ENCODE results near the gene GNAT1. TPM values are rescaled to one million over a fixed set of nuclear protein-coding genes. Genes with fewer than 3 reads are reported as not detected.

Gene GNAT1
- total and polyA plus RNA-seq, 2 donors, result 0.05 TPM

DNA sequence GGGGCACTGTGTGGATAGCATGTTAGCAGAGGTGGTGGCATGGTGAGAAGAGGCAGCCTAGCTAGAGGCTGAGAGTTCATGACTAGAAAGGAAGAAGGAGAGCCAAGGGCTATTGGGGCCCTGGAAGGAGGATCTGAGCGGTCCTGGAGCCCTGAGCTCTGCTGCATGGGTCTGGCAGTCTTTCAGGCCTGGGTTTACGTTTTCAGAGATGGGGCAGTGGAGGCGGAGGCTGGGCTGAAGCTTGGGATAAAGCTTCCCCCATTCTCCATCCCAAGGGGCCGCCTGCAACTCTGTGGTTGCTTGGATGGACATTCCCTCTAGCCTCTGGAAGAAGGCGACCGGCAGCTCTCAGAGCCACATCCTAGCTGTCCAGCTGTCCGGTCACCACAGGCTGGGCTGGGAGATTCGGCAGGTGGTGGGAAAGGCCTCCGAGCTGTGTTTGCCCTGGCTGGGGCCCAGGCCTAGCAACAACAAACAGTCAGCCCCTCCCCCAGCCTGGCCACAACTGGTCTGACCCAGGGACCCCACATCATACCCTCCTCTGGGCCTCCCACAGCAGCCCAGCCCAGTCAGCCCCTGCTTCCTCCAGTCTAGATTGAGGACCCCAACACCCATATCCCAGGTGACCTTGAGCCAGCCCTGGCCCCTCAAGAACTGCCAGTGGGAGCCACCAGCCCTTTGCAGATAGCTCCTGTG is 11.9 kb downstream of the GNAT1 start:
- 95% methylated on average over 9 of the region's 9 CpGs for WGBS
- H3K27me3 ChIP-seq (ENCODE audit: control insufficient read depth in 2 of 2, insufficient read depth in 1 of 2, low read length in 1 of 2), result peaks cover 44 to 71% of the 10 kb centered on the region in 2 donors
- no peak for DNase-seq (ENCODE audit: low read depth in 6 of 9, low spot score in 9 of 9)
- H3K27ac ChIP-seq (ENCODE audit: low read depth in 1 of 2, low read length in 1 of 2), result no peak overlapping the region
- H3K9me3 ChIP-seq (ENCODE audit: control insufficient read depth in 2 of 2, insufficient read depth in 1 of 2, low read length in 1 of 2), result peaks cover 2 to 11% of the 10 kb centered on the region in 2 donors
- no peak overlapping the region for H3K4me3 ChIP-seq (ENCODE audit: low read length in 2 of 2)
- H3K36me3 ChIP-seq (ENCODE audit: control insufficient read depth in 2 of 2, insufficient read depth in 2 of 2, low read length in 1 of 2), result no peaks in the 10 kb centered on the region
- peaks cover 8 to 16% of the 10 kb centered on the region in 2 donors for H3K4me1 ChIP-seq (ENCODE audit: control insufficient read depth in 2 of 2, insufficient read depth in 2 of 2, low read length in 2 of 2)

DNA sequence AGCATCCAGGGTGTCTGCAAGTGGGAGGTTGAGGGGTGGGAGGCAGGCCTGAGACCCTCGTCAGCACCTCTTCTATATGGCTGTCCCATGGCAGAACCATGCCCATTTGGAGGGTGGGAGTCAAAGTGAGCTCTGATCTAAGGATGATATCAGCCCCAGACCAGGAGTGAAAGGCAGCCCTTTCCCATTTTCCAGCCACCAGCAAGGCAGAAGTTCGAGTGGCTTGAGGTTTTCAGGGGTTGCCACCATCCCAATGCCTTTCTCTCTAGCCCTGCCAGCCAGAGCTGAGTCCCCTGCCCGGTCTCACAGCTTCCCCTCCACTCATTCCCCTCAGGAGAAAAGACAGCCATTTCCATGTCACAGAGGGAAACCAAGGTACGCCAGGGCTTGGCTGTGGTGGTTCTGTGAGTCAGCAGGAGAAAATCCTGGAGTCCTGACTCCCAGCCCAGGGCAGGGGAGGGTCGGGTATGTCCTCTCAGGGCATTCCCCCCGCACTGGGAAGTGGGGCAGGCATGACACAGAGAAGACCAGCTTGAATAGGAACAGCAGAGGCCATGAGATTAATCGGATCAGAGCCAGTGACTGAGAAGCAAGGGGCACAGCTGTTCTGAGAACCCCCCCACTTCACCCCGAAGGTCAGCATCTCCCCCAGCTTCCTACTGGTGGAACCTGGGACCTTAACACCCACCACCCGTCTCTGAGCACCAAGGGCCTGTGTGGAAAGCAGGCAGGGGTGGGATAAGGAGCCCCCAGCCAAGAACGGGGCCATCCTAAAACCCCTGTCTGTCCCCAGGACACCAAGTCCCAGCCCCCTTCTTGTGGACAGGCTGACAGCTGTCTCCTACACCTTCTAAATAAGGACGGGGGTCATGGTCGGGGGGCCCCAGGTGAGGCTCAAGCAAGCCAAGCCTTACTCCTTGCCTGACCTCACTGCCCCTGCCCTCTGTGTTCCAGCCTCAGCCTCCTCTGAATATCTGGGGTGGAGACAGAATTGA is 12.7 kb downstream of the GNAT1 start:
- peaks cover 44 to 74% of the 10 kb centered on the region in 2 donors for H3K27me3 ChIP-seq (ENCODE audit: control insufficient read depth in 2 of 2, insufficient read depth in 1 of 2, low read length in 1 of 2)
- 80% methylated on average over 12 of the region's 12 CpGs for WGBS
- H3K27ac ChIP-seq (ENCODE audit: low read depth in 1 of 2, low read length in 1 of 2), result no peak overlapping the region
- H3K4me3 ChIP-seq (ENCODE audit: low read length in 2 of 2), result no peak overlapping the region
- peaks cover 2 to 11% of the 10 kb centered on the region in 2 donors for H3K9me3 ChIP-seq (ENCODE audit: control insufficient read depth in 2 of 2, insufficient read depth in 1 of 2, low read length in 1 of 2)
- H3K4me1 ChIP-seq (ENCODE audit: control insufficient read depth in 2 of 2, insufficient read depth in 2 of 2, low read length in 2 of 2), result peaks cover 8 to 16% of the 10 kb centered on the region in 2 donors
- H3K36me3 ChIP-seq (ENCODE audit: control insufficient read depth in 2 of 2, insufficient read depth in 2 of 2, low read length in 1 of 2), result no peaks in the 10 kb centered on the region
- no peak for DNase-seq (ENCODE audit: low read depth in 6 of 9, low spot score in 9 of 9)

DNA sequence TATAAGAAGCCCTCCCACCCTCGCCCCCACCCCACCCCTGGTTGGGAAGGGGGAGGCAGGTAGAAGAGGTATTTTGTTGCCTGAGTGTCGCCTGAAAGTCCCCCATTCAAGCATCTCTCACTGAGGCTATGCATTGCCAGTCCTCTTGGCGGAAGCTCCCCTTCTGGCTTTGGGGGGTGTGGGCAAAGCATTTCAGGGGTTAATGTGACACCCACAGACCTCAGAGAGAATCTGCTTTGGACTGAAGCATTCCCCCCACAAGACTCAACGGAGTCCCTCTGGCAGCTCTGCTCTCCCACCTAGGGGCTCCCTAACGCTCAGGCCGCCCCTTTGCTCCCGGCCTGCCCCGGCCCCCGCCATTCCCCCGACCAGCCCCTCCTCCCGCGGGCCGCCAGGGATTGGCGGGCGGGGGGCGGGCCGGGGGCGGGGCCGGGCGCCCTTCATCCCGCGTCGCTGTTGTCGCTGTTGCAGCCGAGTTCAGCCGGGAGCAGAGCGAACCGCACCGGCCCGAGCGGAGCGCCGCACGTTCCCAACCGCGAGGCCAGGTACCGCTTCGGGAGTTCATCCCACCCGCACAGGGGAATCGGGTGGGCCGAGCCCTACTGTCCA is 13.5 kb downstream of the GNAT1 start, which contains the start of gene SLC38A3:
Gene SLC38A3, plus strand, starts transcription at position 468 of the 609 bp plus-strand sequence. CDS start 8,929 bp downstream, outside the sequence.
- Histone ChIP-seq H3K27me3 (ENCODE audit: control insufficient read depth in 2 of 2, insufficient read depth in 1 of 2, low read length in 1 of 2) (peaks cover 44 to 76% of the 10 kb centered on the region in 2 donors), H3K4me1 (ENCODE audit: control insufficient read depth in 2 of 2, insufficient read depth in 2 of 2, low read length in 2 of 2) (peaks cover 8 to 16% of the 10 kb centered on the region in 2 donors), H3K4me3 (ENCODE audit: low read length in 2 of 2) (peak within 1 kb of the TSS in 1 of 2 donors; percentile 35), H3K27ac (ENCODE audit: low read depth in 1 of 2, low read length in 1 of 2) (no peak within 1 kb of the TSS), H3K36me3 (ENCODE audit: control insufficient read depth in 2 of 2, insufficient read depth in 2 of 2, low read length in 1 of 2) (no peaks in the 10 kb centered on the region), H3K9me3 (ENCODE audit: control insufficient read depth in 2 of 2, insufficient read depth in 1 of 2, low read length in 1 of 2) (peaks cover 2 to 11% of the 10 kb centered on the region in 2 donors)
- WGBS, result 5% methylated on average over 41 of the region's 41 CpGs
- peak in 1 of 9 donors; percentile 41 for DNase-seq (ENCODE audit: low read depth in 6 of 9, low spot score in 9 of 9)

DNA sequence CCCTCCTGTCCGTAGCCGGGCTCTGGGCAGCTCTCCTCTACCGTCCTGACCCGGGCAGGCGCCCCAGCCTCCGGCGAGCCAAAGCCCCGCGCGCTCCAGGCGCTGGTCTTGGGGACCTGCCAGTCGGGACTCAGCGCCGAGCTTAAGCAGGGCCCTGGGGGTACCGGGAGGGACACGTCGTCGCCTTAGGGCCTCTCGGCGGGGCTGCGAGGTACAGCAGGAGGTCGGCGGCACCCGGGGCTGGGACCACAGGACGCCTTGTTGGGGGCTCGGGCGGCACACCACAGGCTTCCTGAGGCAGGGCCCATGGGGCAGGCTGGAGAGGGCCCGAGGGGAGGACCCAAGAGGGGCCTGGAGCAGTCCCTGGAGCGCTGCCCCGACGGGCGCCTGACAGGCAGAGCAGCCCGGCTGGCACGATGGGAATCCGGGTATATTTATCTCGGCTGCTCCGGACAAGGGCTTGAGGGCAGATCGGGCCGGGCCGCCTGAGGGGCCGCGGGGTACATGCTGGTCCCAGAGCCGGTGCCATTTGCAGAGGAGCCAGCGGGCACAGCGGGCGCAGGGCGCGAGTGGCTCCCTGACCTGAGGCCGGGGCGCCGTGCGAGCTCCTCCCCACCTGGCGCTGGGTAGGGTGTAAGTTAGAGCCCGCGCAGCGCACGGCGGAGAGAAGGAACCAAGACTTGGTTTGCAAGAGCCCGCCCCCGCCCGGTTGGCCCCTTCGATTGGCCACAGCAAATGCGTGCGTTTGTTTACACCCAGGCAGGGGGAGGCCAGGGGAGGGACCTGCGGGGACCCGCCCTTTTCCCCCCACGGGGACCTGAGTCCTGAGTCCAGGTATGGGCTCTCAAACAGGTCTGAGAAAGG is 14.2 kb downstream of the GNAT1 start:
- 1% methylated on average over 67 of the region's 67 CpGs for WGBS
- H3K4me3 ChIP-seq (ENCODE audit: low read length in 2 of 2), result peak overlapping the region in 1 of 2 donors; percentile 35
- peaks cover 44 to 79% of the 10 kb centered on the region in 2 donors for H3K27me3 ChIP-seq (ENCODE audit: control insufficient read depth in 2 of 2, insufficient read depth in 1 of 2, low read length in 1 of 2)
- peaks cover 2 to 11% of the 10 kb centered on the region in 2 donors for H3K9me3 ChIP-seq (ENCODE audit: control insufficient read depth in 2 of 2, insufficient read depth in 1 of 2, low read length in 1 of 2)
- H3K36me3 ChIP-seq (ENCODE audit: control insufficient read depth in 2 of 2, insufficient read depth in 2 of 2, low read length in 1 of 2), result no peaks in the 10 kb centered on the region
- H3K27ac ChIP-seq (ENCODE audit: low read depth in 1 of 2, low read length in 1 of 2), result no peak overlapping the region
- peaks cover 8 to 16% of the 10 kb centered on the region in 2 donors for H3K4me1 ChIP-seq (ENCODE audit: control insufficient read depth in 2 of 2, insufficient read depth in 2 of 2, low read length in 2 of 2)
- DNase-seq (ENCODE audit: low read depth in 6 of 9, low spot score in 9 of 9), result peak in 2 of 9 donors; percentile 49 to 60

DNA sequence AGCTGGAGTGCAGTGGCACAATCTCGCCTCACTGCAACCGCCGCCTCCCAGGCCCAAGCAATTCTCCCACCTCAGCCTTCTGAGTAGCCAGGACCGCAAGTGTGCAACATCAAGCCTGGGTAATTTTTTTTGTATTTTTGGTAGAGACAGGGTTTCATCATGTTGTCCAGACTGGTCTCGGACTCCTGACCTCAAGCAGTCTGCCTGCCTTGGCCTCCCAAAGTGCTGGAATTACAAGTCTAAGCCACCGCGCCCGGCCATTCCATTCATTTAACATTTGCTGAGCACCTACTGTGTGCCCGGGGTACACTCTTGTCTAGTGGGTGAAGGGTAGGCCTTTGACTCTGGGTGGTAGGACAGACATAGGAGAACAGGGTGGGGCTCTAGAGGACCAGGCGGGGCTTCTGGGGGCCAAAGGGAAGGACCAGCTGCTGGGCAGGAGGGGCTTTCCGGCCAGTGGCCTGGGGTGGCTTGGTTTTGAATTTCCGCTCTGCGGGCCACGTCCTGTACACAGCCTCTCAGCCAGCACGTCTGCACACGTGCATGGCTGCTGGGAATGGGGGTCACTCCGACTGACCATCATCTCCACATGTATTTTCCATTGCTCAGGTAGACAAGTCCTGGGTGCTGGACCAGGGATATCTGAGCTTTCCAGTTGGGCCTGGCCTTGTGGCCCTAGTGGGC is 16.1 kb downstream of the GNAT1 start:
- H3K27ac ChIP-seq (ENCODE audit: low read depth in 1 of 2, low read length in 1 of 2), result no peak overlapping the region
- peaks cover 2 to 11% of the 10 kb centered on the region in 2 donors for H3K9me3 ChIP-seq (ENCODE audit: control insufficient read depth in 2 of 2, insufficient read depth in 1 of 2, low read length in 1 of 2)
- DNase-seq (ENCODE audit: low read depth in 6 of 9, low spot score in 9 of 9), result no peak
- H3K36me3 ChIP-seq (ENCODE audit: control insufficient read depth in 2 of 2, insufficient read depth in 2 of 2, low read length in 1 of 2), result no peaks in the 10 kb centered on the region
- 97% methylated on average over 17 of the region's 17 CpGs for WGBS
- H3K4me3 ChIP-seq (ENCODE audit: low read length in 2 of 2), result no peak overlapping the region
- H3K4me1 ChIP-seq (ENCODE audit: control insufficient read depth in 2 of 2, insufficient read depth in 2 of 2, low read length in 2 of 2), result peaks cover 8 to 16% of the 10 kb centered on the region in 2 donors
- peaks cover 44 to 65% of the 10 kb centered on the region in 2 donors for H3K27me3 ChIP-seq (ENCODE audit: control insufficient read depth in 2 of 2, insufficient read depth in 1 of 2, low read length in 1 of 2)

DNA sequence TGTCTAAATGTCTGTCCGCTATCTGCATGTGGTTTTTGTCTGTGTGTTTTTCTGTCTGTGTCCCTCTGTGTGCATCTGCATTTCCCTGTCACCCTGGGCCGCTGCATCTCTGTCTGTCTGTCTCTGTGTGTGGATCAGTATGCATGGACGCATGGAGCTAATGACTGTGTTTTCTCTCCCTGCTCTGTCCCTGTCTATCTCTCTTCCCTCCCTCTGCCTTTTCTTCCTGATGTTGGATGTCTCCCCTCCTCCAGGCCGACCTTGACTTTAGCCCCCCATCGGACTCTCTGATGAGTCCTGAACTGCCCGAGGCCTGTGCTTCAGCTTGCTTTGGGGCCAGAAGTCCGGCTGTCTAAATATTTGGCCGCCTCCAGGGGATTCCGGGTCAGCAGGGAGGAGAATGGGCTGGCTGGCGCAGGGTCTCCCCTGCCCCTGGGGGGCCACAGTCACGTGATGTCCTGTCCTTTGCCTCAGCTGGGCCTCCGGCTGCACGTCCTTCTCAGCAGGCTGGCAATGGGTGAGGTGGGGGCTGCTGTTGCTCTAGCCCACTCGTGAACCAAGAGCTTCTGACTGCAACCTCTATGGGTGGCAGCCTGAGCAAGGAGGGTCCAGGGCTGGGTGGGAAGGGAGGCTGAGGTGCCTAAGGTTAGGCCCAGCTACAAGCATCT is 17.4 kb downstream of the GNAT1 start:
- H3K36me3 ChIP-seq (ENCODE audit: control insufficient read depth in 2 of 2, insufficient read depth in 2 of 2, low read length in 1 of 2), result no peaks in the 10 kb centered on the region
- 96% methylated on average over 14 of the region's 14 CpGs for WGBS

DNA sequence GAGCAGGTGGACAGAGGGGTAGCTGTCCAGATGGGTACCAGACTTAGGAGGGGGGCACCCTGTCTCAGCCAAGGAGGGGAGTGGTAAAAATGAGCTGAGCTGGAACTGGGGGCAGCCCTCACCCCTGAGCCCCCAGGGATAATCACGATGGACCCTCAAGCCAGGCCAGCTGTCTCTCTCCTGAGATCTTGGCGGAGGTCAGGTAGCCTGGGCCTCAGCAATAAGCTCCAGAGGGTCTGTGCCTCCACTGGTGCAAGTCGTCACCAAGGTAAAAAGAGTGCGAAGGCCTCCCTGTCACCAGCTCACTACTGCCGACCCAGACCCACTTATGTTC is 18.7 kb downstream of the GNAT1 start:
- Histone ChIP-seq H3K4me1 (ENCODE audit: control insufficient read depth in 2 of 2, insufficient read depth in 2 of 2, low read length in 2 of 2) (peaks cover 8 to 11% of the 10 kb centered on the region in 2 donors), H3K4me3 (ENCODE audit: low read length in 2 of 2) (no peak overlapping the region), H3K27ac (ENCODE audit: low read depth in 1 of 2, low read length in 1 of 2) (no peak overlapping the region), H3K9me3 (ENCODE audit: control insufficient read depth in 2 of 2, insufficient read depth in 1 of 2, low read length in 1 of 2) (peaks cover 2 to 7% of the 10 kb centered on the region in 2 donors), H3K36me3 (ENCODE audit: control insufficient read depth in 2 of 2, insufficient read depth in 2 of 2, low read length in 1 of 2) (no peaks in the 10 kb centered on the region), H3K27me3 (ENCODE audit: control insufficient read depth in 2 of 2, insufficient read depth in 1 of 2, low read length in 1 of 2) (peaks cover 24 to 39% of the 10 kb centered on the region in 2 donors)
- no peak for DNase-seq (ENCODE audit: low read depth in 6 of 9, low spot score in 9 of 9)
- 96% methylated on average over 5 of the region's 5 CpGs for WGBS

More for the DNA sequence above, 17.4 kb downstream of the GNAT1 start:
- Histone ChIP-seq H3K4me3 (ENCODE audit: low read length in 2 of 2) (no peak overlapping the region), H3K27me3 (ENCODE audit: control insufficient read depth in 2 of 2, insufficient read depth in 1 of 2, low read length in 1 of 2) (peaks cover 37 to 52% of the 10 kb centered on the region in 2 donors), H3K4me1 (ENCODE audit: control insufficient read depth in 2 of 2, insufficient read depth in 2 of 2, low read length in 2 of 2) (peaks cover 8 to 16% of the 10 kb centered on the region in 2 donors), H3K27ac (ENCODE audit: low read depth in 1 of 2, low read length in 1 of 2) (no peak overlapping the region), H3K9me3 (ENCODE audit: control insufficient read depth in 2 of 2, insufficient read depth in 1 of 2, low read length in 1 of 2) (peaks cover 2 to 11% of the 10 kb centered on the region in 2 donors)
- no peak for DNase-seq (ENCODE audit: low read depth in 6 of 9, low spot score in 9 of 9)
